ENCODE results near the gene CARMIL3.

Gene CARMIL3

GRCh38 chr14:24062216-24062980 lies 10.6 kb downstream of the CARMIL3 start:
- no peak for DNase-seq

- DNase-seq, result no peak
Measured at GRCh38 chr14:24063263-24063836, 11.5 kb downstream of the CARMIL3 start.

- no peak for DNase-seq
Measured at GRCh38 chr14:24064091-24064795, 12.4 kb downstream of the CARMIL3 start.

GRCh38 chr14:24064856-24065255 lies 13.0 kb downstream of the CARMIL3 start:
- no peak for DNase-seq

GRCh38 chr14:24065408-24065807 lies 13.6 kb downstream of the CARMIL3 start:
- no peak for DNase-seq

- DNase-seq, result no peak
Measured at GRCh38 chr14:24066496-24067132, 14.8 kb downstream of the CARMIL3 start.

GRCh38 chr14:24067133-24068082 lies 15.6 kb downstream of the CARMIL3 start:
- no peak for DNase-seq

GRCh38 chr14:24068711-24069410 lies 17.1 kb downstream of the CARMIL3 start:
- DNase-seq, result no peak

- no peak for DNase-seq
Measured at GRCh38 chr14:24069411-24069735, 17.6 kb downstream of the CARMIL3 start.

GRCh38 chr14:24070285-24071143 lies 18.7 kb downstream of the CARMIL3 start:
- no peak for DNase-seq

- peak; percentile 37 for DNase-seq
Measured at GRCh38 chr14:24071144-24071697, 19.4 kb downstream of the CARMIL3 start, which contains the start of gene CPNE6. CPNE6 (plus strand) TSS chr14:24071562; CDS start chr14:24072937, 1,375 bp downstream.

- DNase-seq, result no peak
Measured at GRCh38 chr14:24071836-24072430, 20.1 kb downstream of the CARMIL3 start.

- DNase-seq, result no peak
Measured at GRCh38 chr14:24072436-24072835, 20.6 kb downstream of the CARMIL3 start.

- DNase-seq, result no peak
Measured at GRCh38 chr14:24072881-24073877, 21.4 kb downstream of the CARMIL3 start.

- DNase-seq, result no peak
Measured at GRCh38 chr14:24074625-24075484, 23.0 kb downstream of the CARMIL3 start.

GRCh38 chr14:24075485-24076301 lies 23.9 kb downstream of the CARMIL3 start:
- DNase-seq, result no peak

GRCh38 chr14:24076302-24076601 lies 24.4 kb downstream of the CARMIL3 start:
- no peak for DNase-seq
